Measurements from ENCODE around the gene CDKAL1. TPM values are rescaled to one million over a fixed set of nuclear protein-coding genes. Genes with fewer than 3 reads are reported as not detected.
"Not testable (repeated sequence)": the region's sequence is repeated elsewhere in the genome, so short reads cannot be mapped to it uniquely, and the experiment has no call there.

CDKAL1 gene
- total RNA-seq, 2 experiments from 2014 or later = 21.2 to 23.0 TPM

DNA sequence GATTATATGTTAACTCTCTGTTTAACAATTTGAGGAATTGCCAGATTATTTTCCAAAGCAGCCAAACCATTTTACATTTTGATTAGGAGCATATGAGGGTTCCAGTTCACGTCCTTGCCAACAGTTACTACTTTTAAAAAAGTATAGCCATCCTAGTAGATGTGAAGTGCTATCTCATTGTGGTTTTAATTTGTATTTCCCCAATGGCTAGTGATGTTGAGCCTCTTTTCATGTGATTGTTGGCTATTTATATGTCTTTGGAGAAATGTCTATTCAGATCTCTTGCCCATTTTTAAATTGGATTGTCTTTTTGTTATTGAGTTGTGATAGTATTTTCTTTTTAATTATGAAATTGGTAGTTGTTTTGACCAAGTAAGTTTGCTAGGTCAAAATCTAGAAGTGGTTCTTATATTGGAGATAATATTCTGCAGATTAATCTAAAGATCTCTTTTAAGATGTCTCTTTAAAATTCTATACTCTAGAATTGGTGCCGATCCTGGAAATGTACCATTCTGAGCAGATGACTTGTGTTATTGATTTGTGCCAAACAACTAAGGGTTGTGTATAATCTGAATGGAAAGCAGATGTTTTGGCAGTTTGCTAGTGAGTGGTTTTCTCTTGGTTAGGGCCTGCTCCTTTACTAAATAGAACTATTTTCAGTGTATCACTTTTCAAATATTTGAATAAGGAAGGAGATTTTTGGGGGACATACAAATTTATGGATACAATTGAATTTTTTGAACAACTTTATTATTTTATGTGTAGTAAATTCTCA, 99.5 kb downstream of the CDKAL1 start:
- no peaks in the 10 kb centered on the region for H3K27me3 Mint-ChIP-seq
- no peak for DNase-seq
- peaks cover 21% of the 10 kb centered on the region for H3K4me1 Mint-ChIP-seq
- ChIA-PET POLR2A (no interaction called here), CTCF (no interaction called here)
- no peaks in the 10 kb centered on the region for H3K9me3 Mint-ChIP-seq
- no peak overlapping the region for H3K27ac Mint-ChIP-seq
- no peak overlapping the region for H3K4me3 Mint-ChIP-seq
- H3K36me3 Mint-ChIP-seq (ENCODE audit: low read depth) = peaks cover 23% of the 10 kb centered on the region

- ChIA-PET CTCF (no interaction called here), POLR2A (no interaction called here)
- no peaks in the 10 kb centered on the region for H3K27me3 Mint-ChIP-seq
- peaks cover 20% of the 10 kb centered on the region for H3K36me3 Mint-ChIP-seq (ENCODE audit: low read depth)
- no peak overlapping the region for H3K4me3 Mint-ChIP-seq
- no peaks in the 10 kb centered on the region for H3K9me3 Mint-ChIP-seq
- no peak overlapping the region for H3K27ac Mint-ChIP-seq
- DNase-seq = no peak
- H3K4me1 Mint-ChIP-seq = no peaks in the 10 kb centered on the region
Measured at GRCh38 chr6:20639161-20639560, 104.9 kb downstream of the CDKAL1 start.

DNA sequence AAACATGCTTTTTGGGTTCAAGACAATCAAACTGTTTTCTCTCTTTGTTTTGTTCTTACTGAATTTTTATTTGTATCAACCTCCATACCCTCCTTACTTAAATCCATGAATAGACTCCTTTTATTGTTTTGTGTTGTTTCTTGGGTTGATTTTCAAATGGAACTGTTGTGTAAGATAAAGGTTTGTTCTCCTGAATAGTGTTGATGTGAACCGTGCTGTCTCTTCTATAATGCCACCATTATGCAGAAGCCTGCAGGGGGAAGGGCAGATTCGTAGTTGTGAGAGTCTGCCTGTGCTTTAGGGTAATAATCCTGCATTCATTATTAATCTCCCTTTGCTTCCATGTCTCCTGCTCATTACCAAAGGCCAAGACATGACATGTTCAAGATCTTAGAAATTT, 105.9 kb downstream of the CDKAL1 start:
- ChIA-PET CTCF (no interaction called here), POLR2A (no interaction called here)
- H3K9me3 Mint-ChIP-seq = no peaks in the 10 kb centered on the region
- H3K4me3 Mint-ChIP-seq = no peak overlapping the region
- no peak overlapping the region for H3K27ac Mint-ChIP-seq
- H3K36me3 Mint-ChIP-seq (ENCODE audit: low read depth) = peaks cover 18% of the 10 kb centered on the region
- no peaks in the 10 kb centered on the region for H3K4me1 Mint-ChIP-seq
- DNase-seq = no peak
- H3K27me3 Mint-ChIP-seq = no peaks in the 10 kb centered on the region

- H3K36me3 Mint-ChIP-seq (ENCODE audit: low read depth) = peaks cover 12% of the 10 kb centered on the region
- no peaks in the 10 kb centered on the region for H3K9me3 Mint-ChIP-seq
- no peaks in the 10 kb centered on the region for H3K27me3 Mint-ChIP-seq
- H3K27ac Mint-ChIP-seq = no peak overlapping the region
- no peak overlapping the region for H3K4me3 Mint-ChIP-seq
- ChIA-PET POLR2A (no interaction called here), CTCF (no interaction called here)
- H3K4me1 Mint-ChIP-seq = peaks cover 2% of the 10 kb centered on the region
- no peak for DNase-seq
Measured at GRCh38 chr6:20642441-20642840, 108.2 kb downstream of the CDKAL1 start.

GRCh38 chr6:20644667-20645370, 110.6 kb downstream of the CDKAL1 start:
- Mint-ChIP-seq H3K9me3 (no peaks in the 10 kb centered on the region), H3K27ac (no peak overlapping the region), H3K36me3 (ENCODE audit: low read depth) (peaks cover 20% of the 10 kb centered on the region), H3K4me1 (peaks cover 5% of the 10 kb centered on the region), H3K4me3 (no peak overlapping the region), H3K27me3 (no peaks in the 10 kb centered on the region)
- no peak for DNase-seq
- ChIA-PET POLR2A (no interaction called here), CTCF (no interaction called here)

GRCh38 chr6:20645572-20645971, 111.3 kb downstream of the CDKAL1 start:
- CTCF ChIA-PET, H3K27me3 Mint-ChIP-seq, DNase-seq, POLR2A ChIA-PET, H3K4me3 Mint-ChIP-seq, H3K27ac Mint-ChIP-seq, H3K9me3 Mint-ChIP-seq, H3K4me1 Mint-ChIP-seq: not testable (repeated sequence)
- H3K36me3 Mint-ChIP-seq (ENCODE audit: low read depth) = peaks cover 21% of the 10 kb centered on the region

- Mint-ChIP-seq H3K27me3 (no peaks in the 10 kb centered on the region), H3K4me3 (no peak overlapping the region), H3K36me3 (ENCODE audit: low read depth) (peaks cover 37% of the 10 kb centered on the region), H3K9me3 (no peaks in the 10 kb centered on the region), H3K27ac (no peak overlapping the region), H3K4me1 (peaks cover 17% of the 10 kb centered on the region)
- no peak for DNase-seq
- ChIA-PET CTCF (no interaction called here), POLR2A (no interaction called here)
Measured at GRCh38 chr6:20647585-20647984, 113.3 kb downstream of the CDKAL1 start.

- DNase-seq, CTCF ChIA-PET, H3K9me3 Mint-ChIP-seq, H3K27ac Mint-ChIP-seq, H3K27me3 Mint-ChIP-seq, POLR2A ChIA-PET, H3K4me3 Mint-ChIP-seq: not testable (repeated sequence)
- Mint-ChIP-seq H3K4me1 (peaks cover 17% of the 10 kb centered on the region), H3K36me3 (ENCODE audit: low read depth) (peaks cover 49% of the 10 kb centered on the region)
Measured at GRCh38 chr6:20649696-20650470, 115.6 kb downstream of the CDKAL1 start.

DNA sequence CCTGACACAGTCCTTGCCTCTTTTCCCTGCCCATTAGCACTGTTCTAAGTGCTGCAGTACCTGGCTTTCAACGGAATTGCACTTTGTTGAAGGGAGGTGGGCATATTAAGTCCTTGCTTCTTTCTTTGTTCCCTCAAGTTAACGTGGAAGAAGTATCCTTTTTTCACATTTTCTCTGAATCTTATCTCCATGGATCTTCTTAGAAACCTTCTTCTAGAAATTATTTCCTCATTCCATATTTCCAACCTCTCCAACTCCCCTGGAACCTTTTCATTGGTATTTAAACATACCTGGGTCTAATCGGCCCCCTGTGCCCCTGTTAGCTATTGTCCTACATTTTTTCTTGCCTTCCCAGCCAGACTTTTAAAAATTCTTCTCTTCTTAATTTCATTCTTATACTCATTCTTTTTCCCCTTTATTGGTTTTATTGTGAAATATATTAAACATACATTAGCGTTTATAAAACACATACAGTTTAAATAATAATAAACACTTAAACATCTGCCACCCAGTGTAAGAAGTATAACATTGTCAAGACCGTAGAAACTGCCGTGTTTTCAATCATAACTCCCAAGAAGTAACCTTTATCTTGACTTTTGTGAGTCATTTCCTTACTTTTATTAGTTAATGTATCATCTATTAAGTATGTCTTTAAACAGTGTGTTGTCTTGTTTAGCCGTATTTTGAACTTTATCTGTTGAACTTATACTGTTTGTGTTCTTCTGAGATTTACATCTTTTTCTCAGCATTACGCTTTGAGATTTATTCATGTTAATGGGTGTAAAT, 118.2 kb downstream of the CDKAL1 start:
- Mint-ChIP-seq H3K4me3 (no peak overlapping the region), H3K27me3 (no peaks in the 10 kb centered on the region), H3K36me3 (ENCODE audit: low read depth) (peaks cover 48% of the 10 kb centered on the region), H3K4me1 (peaks cover 15% of the 10 kb centered on the region), H3K9me3 (peaks cover 3% of the 10 kb centered on the region), H3K27ac (no peak overlapping the region)
- DNase-seq = no peak
- ChIA-PET POLR2A (no interaction called here), CTCF (no interaction called here)

DNA sequence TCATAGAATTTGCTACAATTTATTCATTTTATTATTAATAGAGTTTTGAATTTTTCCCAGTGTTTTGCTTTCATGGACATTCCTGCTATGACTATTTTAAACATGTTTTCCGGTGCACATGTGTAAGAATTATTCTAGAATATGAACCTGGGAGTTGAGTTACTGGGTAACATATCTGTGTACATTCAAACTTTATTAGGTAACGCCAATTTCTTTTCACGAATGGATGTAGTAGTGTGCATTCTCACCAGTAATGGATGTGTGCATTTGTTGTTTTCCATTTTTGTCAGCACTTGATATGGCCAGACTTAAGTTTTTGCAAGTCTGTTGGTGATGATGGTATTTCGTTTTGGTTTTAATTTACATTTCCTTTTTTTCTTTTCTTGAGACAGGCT, 118.8 kb downstream of the CDKAL1 start:
- Mint-ChIP-seq H3K36me3 (ENCODE audit: low read depth) (peaks cover 46% of the 10 kb centered on the region), H3K9me3 (peaks cover 3% of the 10 kb centered on the region), H3K4me3 (no peak overlapping the region), H3K27ac (no peak overlapping the region), H3K27me3 (no peaks in the 10 kb centered on the region), H3K4me1 (peaks cover 12% of the 10 kb centered on the region)
- CTCF ChIA-PET = no interaction called here
- DNase-seq = no peak
- POLR2A ChIA-PET = no interaction called here

GRCh38 chr6:20655317-20655716, 121.1 kb downstream of the CDKAL1 start:
- ChIA-PET CTCF (no interaction called here), POLR2A (no interaction called here)
- DNase-seq = no peak
- Mint-ChIP-seq H3K27me3 (no peaks in the 10 kb centered on the region), H3K4me1 (peaks cover 12% of the 10 kb centered on the region), H3K36me3 (ENCODE audit: low read depth) (peaks cover 44% of the 10 kb centered on the region), H3K4me3 (no peak overlapping the region), H3K27ac (no peak overlapping the region), H3K9me3 (peaks cover 3% of the 10 kb centered on the region)

DNA sequence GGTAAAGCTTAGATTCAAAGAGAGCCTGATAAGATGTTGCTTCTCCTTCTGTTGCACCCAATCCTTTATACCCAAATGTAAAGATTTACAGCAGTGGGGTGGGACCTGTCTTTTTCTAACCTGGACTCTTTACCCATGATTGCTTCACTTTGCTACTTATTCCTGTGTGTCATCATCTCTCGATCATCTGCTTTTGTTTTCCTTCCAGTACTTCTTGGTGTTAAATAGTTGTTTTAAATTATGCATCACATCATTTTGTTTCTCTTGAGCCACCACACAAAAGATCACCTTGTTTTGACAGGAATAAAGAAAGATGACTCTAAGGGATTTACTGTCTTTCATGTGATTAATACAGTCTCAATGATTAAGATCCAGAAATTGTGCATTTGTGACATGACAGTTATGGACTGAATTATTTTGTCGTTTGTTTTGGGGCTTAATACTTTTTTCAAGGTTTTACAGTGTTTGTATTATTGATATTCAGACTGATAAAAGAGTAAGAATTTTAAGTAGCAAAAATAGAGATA, 123.1 kb downstream of the CDKAL1 start:
- Mint-ChIP-seq H3K27me3 (no peaks in the 10 kb centered on the region), H3K36me3 (ENCODE audit: low read depth) (peaks cover 29% of the 10 kb centered on the region), H3K27ac (no peak overlapping the region), H3K4me1 (peaks cover 1% of the 10 kb centered on the region), H3K4me3 (no peak overlapping the region), H3K9me3 (peaks cover 3% of the 10 kb centered on the region)
- POLR2A ChIA-PET = no interaction called here
- no peak for DNase-seq
- CTCF ChIA-PET = interaction anchor here (0.6 kb wide), 1 partner anchor 149 kb away, joined by 3 read pairs; no protein-coding TSS in a partner anchor

DNA sequence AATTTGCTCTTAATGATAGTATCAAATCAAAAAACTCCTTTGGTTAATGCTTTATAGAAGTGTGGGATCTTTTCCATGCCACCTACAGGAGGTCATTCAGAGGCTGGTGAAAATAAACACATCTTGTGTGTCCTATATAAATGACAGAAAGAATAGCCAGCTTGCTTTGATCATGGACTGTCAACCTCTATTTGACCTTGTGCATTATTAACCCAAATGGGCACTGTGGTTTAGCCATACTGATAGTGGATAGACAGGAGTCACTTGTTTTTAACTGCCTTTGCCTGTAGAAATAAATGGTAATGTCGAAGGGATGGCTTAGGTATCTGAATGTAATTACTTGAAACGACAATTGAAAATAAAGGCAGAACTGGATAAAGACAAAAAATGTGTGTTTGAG, 123.8 kb downstream of the CDKAL1 start:
- no peaks in the 10 kb centered on the region for H3K27me3 Mint-ChIP-seq
- H3K27ac Mint-ChIP-seq = no peak overlapping the region
- ChIA-PET POLR2A (no interaction called here), CTCF (interaction anchor here (0.6 kb wide), 1 partner anchor 149 kb away, joined by 3 read pairs; no protein-coding TSS in a partner anchor)
- no peak for DNase-seq
- peaks cover 23% of the 10 kb centered on the region for H3K36me3 Mint-ChIP-seq (ENCODE audit: low read depth)
- H3K4me1 Mint-ChIP-seq = no peaks in the 10 kb centered on the region
- H3K9me3 Mint-ChIP-seq = peaks cover 3% of the 10 kb centered on the region
- H3K4me3 Mint-ChIP-seq = no peak overlapping the region

All from activated CD4-positive, alpha-beta memory T cell treated with anti-CD3 and anti-CD28 coated beads, Interleukin-2, amount 10 ng/mL, durations not matched to agents 7 days and 5 days (primary cell).